DND-41 (cell line): ENCODE results near the gene TAF11L7.

Experiments used
- CTCF ChIP-seq: IDR thresholded peaks from 2 replicates; pipeline ENCODE4 v1.5.1; 2012; ENCODE audit warnings: borderline replicate concordance, low read length, moderate library complexity, mild to moderate bottlenecking; ENCODE audit not compliant: poor library complexity, severe bottlenecking; ENCODE audit errors: extremely low read depth
- EZH2 ChIP-seq: IDR thresholded peaks from 3 replicates; pipeline ENCODE4 v1.6.1; 2012; ENCODE audit warnings: borderline replicate concordance, low read depth, mild to moderate bottlenecking, moderate library complexity, low read length, inconsistent platforms; ENCODE audit not compliant: severe bottlenecking

- TF ChIP-seq CTCF: no peak
- no peak for TF ChIP-seq EZH2
Observed at GRCh38 chr5:17604951-17605350, 19.4 kb upstream of the TAF11L7 start.
